ENCODE results near the gene TLR9.
A peak's percentile ranks its signal among the peaks of the same experiment; 100 is the strongest.

DNA sequence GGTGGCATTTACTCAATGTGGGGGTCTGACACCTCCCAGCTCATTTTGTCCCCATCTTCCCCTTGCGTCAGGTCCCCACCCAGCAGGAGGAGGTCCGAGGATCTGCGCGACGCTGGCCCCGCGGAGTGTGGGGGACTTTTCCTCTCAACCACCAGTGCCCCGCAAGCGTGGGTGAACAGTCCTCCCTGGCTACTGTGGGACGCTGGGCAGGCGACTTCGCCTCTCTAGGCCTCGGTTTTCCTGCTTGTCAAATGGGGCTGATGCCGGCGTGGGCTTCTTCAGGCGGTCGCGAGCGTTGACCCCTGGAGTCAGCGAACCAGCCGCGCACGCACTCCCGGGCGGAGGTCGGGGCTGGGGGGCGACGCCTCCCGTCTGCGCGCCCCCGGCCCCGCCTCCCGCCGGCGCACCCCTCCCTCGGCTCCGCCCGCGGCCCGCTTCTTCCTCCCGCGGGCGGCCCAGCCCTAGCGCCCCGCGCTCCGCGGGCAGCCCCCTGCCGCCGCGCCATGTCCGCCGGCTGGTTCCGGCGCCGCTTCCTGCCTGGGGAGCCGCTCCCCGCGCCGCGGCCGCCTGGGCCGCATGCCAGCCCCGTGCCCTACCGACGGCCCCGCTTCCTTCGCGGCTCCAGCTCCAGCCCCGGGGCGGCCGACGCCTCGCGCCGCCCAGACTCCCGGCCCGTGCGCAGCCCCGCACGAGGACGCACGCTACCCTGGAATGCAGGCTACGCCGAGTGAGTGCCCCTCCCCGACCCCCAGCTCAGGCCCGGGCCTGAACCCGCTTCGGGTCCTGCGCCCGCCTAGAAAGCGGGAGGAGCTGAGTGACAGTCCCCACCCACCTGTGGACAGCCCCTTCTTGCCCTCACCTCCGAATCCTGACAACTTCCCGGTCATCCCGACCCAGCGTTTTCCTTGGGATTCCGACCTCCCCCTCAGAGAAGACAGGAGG lies 20.1 kb upstream of the TLR9 start, which contains the start of gene PPM1M:
- TF ChIP-seq, protein P1, sequence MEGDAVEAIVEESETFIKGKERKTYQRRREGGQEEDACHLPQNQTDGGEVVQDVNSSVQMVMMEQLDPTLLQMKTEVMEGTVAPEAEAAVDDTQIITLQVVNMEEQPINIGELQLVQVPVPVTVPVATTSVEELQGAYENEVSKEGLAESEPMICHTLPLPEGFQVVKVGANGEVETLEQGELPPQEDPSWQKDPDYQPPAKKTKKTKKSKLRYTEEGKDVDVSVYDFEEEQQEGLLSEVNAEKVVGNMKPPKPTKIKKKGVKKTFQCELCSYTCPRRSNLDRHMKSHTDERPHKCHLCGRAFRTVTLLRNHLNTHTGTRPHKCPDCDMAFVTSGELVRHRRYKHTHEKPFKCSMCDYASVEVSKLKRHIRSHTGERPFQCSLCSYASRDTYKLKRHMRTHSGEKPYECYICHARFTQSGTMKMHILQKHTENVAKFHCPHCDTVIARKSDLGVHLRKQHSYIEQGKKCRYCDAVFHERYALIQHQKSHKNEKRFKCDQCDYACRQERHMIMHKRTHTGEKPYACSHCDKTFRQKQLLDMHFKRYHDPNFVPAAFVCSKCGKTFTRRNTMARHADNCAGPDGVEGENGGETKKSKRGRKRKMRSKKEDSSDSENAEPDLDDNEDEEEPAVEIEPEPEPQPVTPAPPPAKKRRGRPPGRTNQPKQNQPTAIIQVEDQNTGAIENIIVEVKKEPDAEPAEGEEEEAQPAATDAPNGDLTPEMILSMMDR (conservative IDR thresholded peaks at IDR 0.05) = no peak
- TF ChIP-seq ZFX (IDR thresholded peaks at IDR 0.05) = peak; percentile 66; the same call in 1 of the 2 replicates
